GM19397 (cell line): ENCODE data around the gene C1QTNF8.

ENCODE experiments used
- ATAC-seq: cut with Tn5 transposase; IDR thresholded peaks from one replicate; pipeline ENCODE4 v1.9.1; 2021; ENCODE audit warnings: mild to moderate bottlenecking, moderate library complexity; ENCODE audit not compliant: unreplicated experiment

Gene C1QTNF8

GRCh38 chr16:1127971-1128715 lies 32.1 kb upstream of the C1QTNF8 start:
- ATAC-seq = no peak

- ATAC-seq = no peak
Observed at GRCh38 chr16:1127101-1127500, 31.1 kb upstream of the C1QTNF8 start.

- no peak for ATAC-seq
Observed at GRCh38 chr16:1126586-1126985, 30.5 kb upstream of the C1QTNF8 start.

- ATAC-seq = no peak
Observed at GRCh38 chr16:1126044-1126443, 30.0 kb upstream of the C1QTNF8 start.

- no peak for ATAC-seq
Observed at GRCh38 chr16:1125471-1125870, 29.4 kb upstream of the C1QTNF8 start.

GRCh38 chr16:1124795-1125194 lies 28.8 kb upstream of the C1QTNF8 start:
- no peak for ATAC-seq

- no peak for ATAC-seq
Observed at GRCh38 chr16:1124291-1124690, 28.2 kb upstream of the C1QTNF8 start.

- ATAC-seq = no peak
Observed at GRCh38 chr16:1123525-1124230, 27.6 kb upstream of the C1QTNF8 start.

GRCh38 chr16:1122398-1122765 lies 26.3 kb upstream of the C1QTNF8 start:
- no peak for ATAC-seq

- no peak for ATAC-seq
Observed at GRCh38 chr16:1121601-1122397, 25.8 kb upstream of the C1QTNF8 start.

GRCh38 chr16:1121009-1121408 lies 25.0 kb upstream of the C1QTNF8 start:
- ATAC-seq = no peak

- no peak for ATAC-seq
Observed at GRCh38 chr16:1120577-1120941, 24.5 kb upstream of the C1QTNF8 start.

- no peak for ATAC-seq
Observed at GRCh38 chr16:1119766-1120576, 23.9 kb upstream of the C1QTNF8 start.

- no peak for ATAC-seq
Observed at GRCh38 chr16:1119129-1119528, 23.1 kb upstream of the C1QTNF8 start.

- no peak for ATAC-seq
Observed at GRCh38 chr16:1117926-1118325, 21.9 kb upstream of the C1QTNF8 start.

- no peak for ATAC-seq
Observed at GRCh38 chr16:1117176-1117900, 21.3 kb upstream of the C1QTNF8 start.

GRCh38 chr16:1116693-1117077 lies 20.6 kb upstream of the C1QTNF8 start:
- ATAC-seq = no peak

- no peak for ATAC-seq
Observed at GRCh38 chr16:1113889-1114526, 18.0 kb upstream of the C1QTNF8 start.

- ATAC-seq = no peak
Observed at GRCh38 chr16:1113489-1113888, 17.4 kb upstream of the C1QTNF8 start.
